Heart left ventricle (tissue), 13 donors: ENCODE results near the gene TTC22.

Experiments
- POLR2A ChIP-seq, 2 donors: fragments of 450-650 bp; IDR thresholded peaks; one replicate each; pipeline ENCODE4 v1.6.1; 2017; ENCODE audit warnings: antibody characterized with exemption in 2 of 2, mild to moderate bottlenecking in 2 of 2, moderate library complexity in 2 of 2
- TF ChIP-seq, protein P1 (sequence below), 12 donors: fragments of 200-600 bp; sonication (generic) in 4 of 12; IDR thresholded peaks; one replicate each; pipeline versions ENCODE4 v1.5.0 to v1.8.0; 2018 to 2022; ENCODE audit warnings: antibody characterized with exemption in 12 of 12, mild to moderate bottlenecking in 5 of 12
- donor health status: ischemic (EF 13 %, LVEDD 7.1; RV severe dilation, severe dysfunction).
- donor health status: DM: no; HTN: yes; CAD: no.
- donor health status: DM: no; HTN: no; CAD: no.
- donor health status: ischemic (EF 25% LVEDD 6.9; RV normal size, moderate dysfunction).
- donor health status: ischemic (EF 25% LVEDD 5.7; RV mildly dilated, moderate dysfunction).
- donor health status: ischemic (EF 35%, LVEDD 5.7; RV mildly dilated, moderate dysfunction).
- donor health status: nonischemic (EF 11% LVEDD 7.7; RV severe dilation, severe dysfunction).
- donor health status: DM: yes; HTN: yes; CAD: no.
- donor health status: PGD.
- donor health status: ischemic (EF 29% LVEDD 5.4; RV normal size, mild dysfunction).
- donor health status: nonischemic (EF 23%, LVEDD 6.1; RV moderate dilation, normal function).

GRCh38 chr1:54838565-54839180 lies 37.5 kb upstream of the TTC22 start:
- TF ChIP-seq, protein P1, sequence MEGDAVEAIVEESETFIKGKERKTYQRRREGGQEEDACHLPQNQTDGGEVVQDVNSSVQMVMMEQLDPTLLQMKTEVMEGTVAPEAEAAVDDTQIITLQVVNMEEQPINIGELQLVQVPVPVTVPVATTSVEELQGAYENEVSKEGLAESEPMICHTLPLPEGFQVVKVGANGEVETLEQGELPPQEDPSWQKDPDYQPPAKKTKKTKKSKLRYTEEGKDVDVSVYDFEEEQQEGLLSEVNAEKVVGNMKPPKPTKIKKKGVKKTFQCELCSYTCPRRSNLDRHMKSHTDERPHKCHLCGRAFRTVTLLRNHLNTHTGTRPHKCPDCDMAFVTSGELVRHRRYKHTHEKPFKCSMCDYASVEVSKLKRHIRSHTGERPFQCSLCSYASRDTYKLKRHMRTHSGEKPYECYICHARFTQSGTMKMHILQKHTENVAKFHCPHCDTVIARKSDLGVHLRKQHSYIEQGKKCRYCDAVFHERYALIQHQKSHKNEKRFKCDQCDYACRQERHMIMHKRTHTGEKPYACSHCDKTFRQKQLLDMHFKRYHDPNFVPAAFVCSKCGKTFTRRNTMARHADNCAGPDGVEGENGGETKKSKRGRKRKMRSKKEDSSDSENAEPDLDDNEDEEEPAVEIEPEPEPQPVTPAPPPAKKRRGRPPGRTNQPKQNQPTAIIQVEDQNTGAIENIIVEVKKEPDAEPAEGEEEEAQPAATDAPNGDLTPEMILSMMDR (IDR thresholded peaks at IDR 0.05), result no peak
- no peak for TF ChIP-seq POLR2A (IDR thresholded peaks at IDR 0.05)
